IMR-90 (cell line): Measurements from ENCODE around the gene PAPSS2. TPM values are rescaled to one million over a fixed set of nuclear protein-coding genes. Genes with fewer than 3 reads are reported as not detected.

Source experiments
- ATAC-seq: fragments of 200-7000 bp; cut with Tn5 transposase; 2 replicates; pipeline ENCODE4 v1.9.1; 2020; ENCODE audit warnings: low read depth, mild to moderate bottlenecking, moderate library complexity
- BruUV-seq: library from RNA; stranded (reverse); fragments of 400-500 nt; replicated peaks from 2 replicates; lab custom pipeline; 2021; lab: Mats Ljungman, UMichigan
- CTCF ChIA-PET: fragments of 300-600 bp; formaldehyde crosslinking; extraction: SDS; loops from one replicate; lab custom pipeline; 2021; ENCODE audit warnings: antibody characterized with exemption; lab: Yijun Ruan, JAX
- POLR2A ChIA-PET: fragments of 300-600 bp; sonication (Branson Sonifier 250); formaldehyde crosslinking; loops from one replicate; lab custom pipeline; 2022; ENCODE audit warnings: antibody characterized with exemption; ENCODE audit not compliant: unreplicated experiment; lab: Charles Lee
- DNase-seq: peaks from one replicate; pipeline ENCODE4 v3.0.0; 2013
- H2AFZ ChIP-seq: replicated peaks from 2 replicates; pipeline ENCODE3; 2013; ENCODE audit warnings: low read length, mild to moderate bottlenecking; ENCODE audit not compliant: poor library complexity
- H2AK5ac ChIP-seq: 2 replicates; pipeline ENCODE4 v1.6.1; 2013; ENCODE audit warnings: low read depth, low read length, inconsistent platforms
- H2AK9ac ChIP-seq: replicated peaks from 2 replicates; pipeline ENCODE3; 2013; ENCODE audit warnings: mild to moderate bottlenecking, low read depth, low read length, moderate library complexity; ENCODE audit not compliant: poor library complexity
- H2BK120ac ChIP-seq: 2 replicates; pipeline ENCODE4 v1.6.1; 2013; ENCODE audit warnings: low read depth, low read length, inconsistent platforms
- H2BK15ac ChIP-seq: 3 replicates; pipeline ENCODE4 v1.6.1; 2013; ENCODE audit warnings: low read depth, low read length, inconsistent platforms
- H2BK20ac ChIP-seq: 2 replicates; pipeline ENCODE4 v1.6.1; 2013; ENCODE audit warnings: low read depth, mild to moderate bottlenecking, inconsistent platforms, low read length, moderate library complexity
- H2BK5ac ChIP-seq: 2 replicates; pipeline ENCODE4 v1.6.1; 2013; ENCODE audit warnings: mild to moderate bottlenecking, low read depth, low read length, inconsistent platforms; ENCODE audit not compliant: poor library complexity, severe bottlenecking
- H3K14ac ChIP-seq: replicated peaks from 2 replicates; pipeline ENCODE4 v1.6.1; 2013; ENCODE audit warnings: low read depth, low read length, inconsistent platforms
- H3K18ac ChIP-seq: 2 replicates; pipeline ENCODE4 v1.6.1; 2013; ENCODE audit warnings: low read depth, low read length, control low read depth
- H3K23ac ChIP-seq: 2 replicates; pipeline ENCODE4 v1.6.1; 2013; ENCODE audit warnings: low read depth, low read length, inconsistent platforms
- H3K27ac ChIP-seq: 2 replicates; pipeline ENCODE4 v1.5.1; 2013; ENCODE audit warnings: mild to moderate bottlenecking, control low read depth, low read length; ENCODE audit not compliant: insufficient read depth
- H3K27me3 ChIP-seq: 2 replicates; pipeline ENCODE4 v1.6.1; 2013; ENCODE audit warnings: low read length; ENCODE audit not compliant: control insufficient read depth, insufficient read depth
- H3K36me3 ChIP-seq: 2 replicates; pipeline ENCODE4 v1.6.1; 2013; ENCODE audit warnings: low read length, mixed read lengths; ENCODE audit not compliant: control insufficient read depth, insufficient read depth
- H3K4ac ChIP-seq: 2 replicates; pipeline ENCODE4 v1.6.1; 2013; ENCODE audit warnings: low read depth, low read length, inconsistent platforms
- H3K4me1 ChIP-seq: 2 replicates; pipeline ENCODE4 v1.6.1; 2013; ENCODE audit warnings: low read length, mixed read lengths; ENCODE audit not compliant: control insufficient read depth, insufficient read depth
- H3K4me2 ChIP-seq: 2 replicates; pipeline ENCODE4 v1.6.1; 2013; ENCODE audit warnings: low read depth, mild to moderate bottlenecking, control low read depth, low read length, moderate library complexity
- H3K4me3 ChIP-seq: 2 replicates; pipeline ENCODE4 v1.5.1; 2013; ENCODE audit warnings: low read depth, mild to moderate bottlenecking, control low read depth, low read length, moderate library complexity; ENCODE audit not compliant: insufficient read depth
- H3K56ac ChIP-seq: 2 replicates; pipeline ENCODE4 v1.6.1; 2013; ENCODE audit warnings: low read length, inconsistent platforms; ENCODE audit not compliant: insufficient read depth; ENCODE audit errors: extremely low read depth
- H3K79me1 ChIP-seq, 2 experiments: 2 replicates each; pipeline ENCODE4 v1.6.1; 2013; ENCODE audit warnings: low read length in 2 of 2, inconsistent platforms in 1 of 2, low read depth in 1 of 2
- H3K9ac ChIP-seq: 2 replicates; pipeline ENCODE4 v1.6.1; 2013; ENCODE audit warnings: low read depth, low read length, control low read depth
- H3K9me1 ChIP-seq: 2 replicates; pipeline ENCODE4 v1.6.1; 2013; ENCODE audit warnings: low read length, inconsistent platforms; ENCODE audit not compliant: insufficient read depth
- H3K9me3 ChIP-seq: 2 replicates; pipeline ENCODE4 v1.6.1; 2013; ENCODE audit warnings: low read length; ENCODE audit not compliant: control insufficient read depth, insufficient read depth
- H4K20me1 ChIP-seq: 2 replicates; pipeline ENCODE4 v1.6.1; 2013; ENCODE audit warnings: low read length, inconsistent platforms; ENCODE audit not compliant: insufficient read depth
- H4K5ac ChIP-seq: 2 replicates; pipeline ENCODE4 v1.6.1; 2013; ENCODE audit warnings: mild to moderate bottlenecking, low read depth, low read length, control low read depth
- H4K8ac ChIP-seq, 2 experiments: 2 replicates each; pipeline ENCODE4 v1.6.1; 2013; ENCODE audit warnings: low read depth in 2 of 2, low read length in 2 of 2, control low read depth in 1 of 2, inconsistent platforms in 1 of 2
- H4K91ac ChIP-seq: 2 replicates; pipeline ENCODE4 v1.6.1; 2013; ENCODE audit warnings: low read depth, low read length, inconsistent platforms; ENCODE audit not compliant: insufficient read depth
- BHLHE40 ChIP-seq: fragments of 150-350 bp; IDR thresholded peaks from 2 replicates; pipeline ENCODE4 v1.6.1; 2016; ENCODE audit warnings: mild to moderate bottlenecking, low read depth, low read length
- CEBPB ChIP-seq: IDR thresholded peaks from 2 replicates; pipeline ENCODE4 v1.6.1; 2012; ENCODE audit warnings: low read depth, low read length, improper control_type of control experiment
- CHD1 ChIP-seq: IDR thresholded peaks from 2 replicates; pipeline ENCODE4 v1.6.1; 2012; ENCODE audit warnings: low read depth, low read length, improper control_type of control experiment
- ELK1 ChIP-seq: fragments of 150-350 bp; IDR thresholded peaks from 2 replicates; pipeline ENCODE4 v1.6.1; 2016; ENCODE audit warnings: low read depth, mild to moderate bottlenecking, low read length, moderate library complexity, borderline replicate concordance
- FOS ChIP-seq: fragments of 150-350 bp; IDR thresholded peaks from 2 replicates; pipeline ENCODE4 v1.6.1; 2016; ENCODE audit warnings: low read depth, low read length
- MAFK ChIP-seq: IDR thresholded peaks from 2 replicates; pipeline ENCODE4 v1.6.1; 2012; ENCODE audit warnings: low read depth, low read length, improper control_type of control experiment
- MAZ ChIP-seq: IDR thresholded peaks from 2 replicates; pipeline ENCODE4 v1.6.1; 2012; ENCODE audit warnings: low read depth, mild to moderate bottlenecking, low read length, improper control_type of control experiment, moderate library complexity, borderline replicate concordance
- MXI1 ChIP-seq: IDR thresholded peaks from 2 replicates; pipeline ENCODE4 v1.6.1; 2012; ENCODE audit warnings: low read depth, mild to moderate bottlenecking, low read length, moderate library complexity, borderline replicate concordance
- NFE2L2 ChIP-seq: fragments of 150-350 bp; IDR thresholded peaks from 2 replicates; pipeline ENCODE4 v1.6.1; 2016; ENCODE audit warnings: low read depth, mild to moderate bottlenecking, low read length
- POLR2A ChIP-seq: IDR thresholded peaks from 2 replicates; pipeline ENCODE4 v1.6.1; 2012; ENCODE audit warnings: mild to moderate bottlenecking, low read depth, low read length
- RAD21 ChIP-seq: IDR thresholded peaks from 2 replicates; pipeline ENCODE4 v1.6.1; 2012; ENCODE audit warnings: low read length, improper control_type of control experiment
- RCOR1 ChIP-seq: IDR thresholded peaks from 2 replicates; pipeline ENCODE4 v1.6.1; 2012; ENCODE audit warnings: mild to moderate bottlenecking, low read length, improper control_type of control experiment; ENCODE audit not compliant: insufficient replicate concordance
- RFX5 ChIP-seq: IDR thresholded peaks from 2 replicates; pipeline ENCODE4 v1.8.0; 2012; ENCODE audit warnings: low read depth, mild to moderate bottlenecking, low read length, moderate library complexity
- SMC3 ChIP-seq: fragments of 150-350 bp; IDR thresholded peaks from 2 replicates; pipeline ENCODE4 v1.6.1; 2016; ENCODE audit warnings: low read depth, mild to moderate bottlenecking, antibody characterized with exemption, low read length, moderate library complexity
- USF2 ChIP-seq: fragments of 150-350 bp; IDR thresholded peaks from 2 replicates; pipeline ENCODE4 v1.6.1; 2017; ENCODE audit warnings: mild to moderate bottlenecking, antibody characterized with exemption, low read length, low read depth
- WGBS, 2 experiments: methylation state at CpG; one replicate each; pipeline versions ENCODE4 v1.1.5 to v1.1.7; 2013; ENCODE audit warnings: missing lambda C conversion rate in 2 of 2; ENCODE audit not compliant: insufficient read length in 1 of 2; ENCODE audit errors: extremely low coverage in 2 of 2; 5-methylcytosine and 5-hydroxymethylcytosine counted together
- dilution Hi-C: fragments of 300-500 bp; cut with HindIII; formaldehyde crosslinking; loops from one replicate; pipeline ENCODE4 v1.14.3; 2018; ENCODE audit warnings: low sequenced_read_pairs; ENCODE audit not compliant: unreplicated experiment
- in situ Hi-C: fragments of 300-500 bp; cut with MboI; formaldehyde crosslinking; loops from 3 replicates; pipeline ENCODE4 v1.14.3; 2019; ENCODE audit warnings: low sequenced_read_pairs, inconsistent platforms, mixed read lengths
- intact Hi-C: fragments of 100-400 bp; cut with micrococcal nuclease; formaldehyde crosslinking; loops from 2 replicates; pipeline ENCODE4 v1.10.0; 2022
- polyA plus RNA-seq, 3 experiments: library from polyadenylated mRNA; depleted of rRNA; stranded (reverse); fragments of >200 nt; gene quantifications; 2 replicates each; pipeline ENCODE4 v1.2.3, GENCODE V29; 2012; ENCODE audit warnings: low replicate concordance in 1 of 3
- total RNA-seq: library from RNA; depleted of rRNA; stranded (reverse); fragments of >200 nt; gene quantifications from 2 replicates; pipeline ENCODE4 v1.2.3, GENCODE V29; 2012
- TF ChIP-seq, protein P1 (sequence below): conservative IDR thresholded peaks from 2 replicates; pipeline ENCODE4 v1.5.1; 2012; ENCODE audit warnings: mild to moderate bottlenecking, low read depth, low read length, improper control_type of control experiment

PAPSS2 gene
- total and polyA plus RNA-seq, 2 of the 4 experiments (the other 2 are of a cell fraction): 55.0 to 63.3 TPM

- no peak for ATAC-seq
These were observed 17.9 kb downstream of the PAPSS2 start for GRCh38 chr10:87677595-87677994.

More at GRCh38 chr10:87677595-87677994, 17.9 kb downstream of the PAPSS2 start:
- peaks cover 8% of the 10 kb centered on the region for H3K4me1 ChIP-seq
- H3K9me3 ChIP-seq: no peaks in the 10 kb centered on the region
- intact Hi-C loops: no loop called here
- H4K20me1 ChIP-seq: peaks cover 10% of the 10 kb centered on the region; the same call in 1 of the 2 replicates
- dilution Hi-C loops: no loop called here
- H4K91ac ChIP-seq: no peak overlapping the region
- no peak overlapping the region for H3K18ac ChIP-seq
- no peak overlapping the region for H4K5ac ChIP-seq
- TF ChIP-seq POLR2A: no peak
- no peak for TF ChIP-seq CHD1
- TF ChIP-seq BHLHE40: no peak
- TF ChIP-seq ELK1: no peak
- no peak for TF ChIP-seq MAFK
- TF ChIP-seq RCOR1: no peak
- TF ChIP-seq, protein P1, sequence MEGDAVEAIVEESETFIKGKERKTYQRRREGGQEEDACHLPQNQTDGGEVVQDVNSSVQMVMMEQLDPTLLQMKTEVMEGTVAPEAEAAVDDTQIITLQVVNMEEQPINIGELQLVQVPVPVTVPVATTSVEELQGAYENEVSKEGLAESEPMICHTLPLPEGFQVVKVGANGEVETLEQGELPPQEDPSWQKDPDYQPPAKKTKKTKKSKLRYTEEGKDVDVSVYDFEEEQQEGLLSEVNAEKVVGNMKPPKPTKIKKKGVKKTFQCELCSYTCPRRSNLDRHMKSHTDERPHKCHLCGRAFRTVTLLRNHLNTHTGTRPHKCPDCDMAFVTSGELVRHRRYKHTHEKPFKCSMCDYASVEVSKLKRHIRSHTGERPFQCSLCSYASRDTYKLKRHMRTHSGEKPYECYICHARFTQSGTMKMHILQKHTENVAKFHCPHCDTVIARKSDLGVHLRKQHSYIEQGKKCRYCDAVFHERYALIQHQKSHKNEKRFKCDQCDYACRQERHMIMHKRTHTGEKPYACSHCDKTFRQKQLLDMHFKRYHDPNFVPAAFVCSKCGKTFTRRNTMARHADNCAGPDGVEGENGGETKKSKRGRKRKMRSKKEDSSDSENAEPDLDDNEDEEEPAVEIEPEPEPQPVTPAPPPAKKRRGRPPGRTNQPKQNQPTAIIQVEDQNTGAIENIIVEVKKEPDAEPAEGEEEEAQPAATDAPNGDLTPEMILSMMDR: no peak
- no peak for TF ChIP-seq RFX5
- TF ChIP-seq FOS: no peak
- TF ChIP-seq NFE2L2: no peak
- no peak for TF ChIP-seq SMC3
- TF ChIP-seq CEBPB: no peak
- no peak for TF ChIP-seq MXI1
- no peak for TF ChIP-seq MAZ
- TF ChIP-seq USF2: no peak
- TF ChIP-seq RAD21: no peak
- H3K4ac ChIP-seq: no peak overlapping the region
- in situ Hi-C loops: no loop called here
- H4K8ac ChIP-seq: peak overlapping the region in 1 of 2 experiments; percentile 43; a peak in 1 of 4 replicates
- POLR2A ChIA-PET: no interaction called here
- DNase-seq: no peak
- no peak overlapping the region for H3K56ac ChIP-seq
- 0 out of 2 replicates have a peak overlapping the region, but pooled peaks have one; percentile 71 for H3K23ac ChIP-seq
- no peaks in the 10 kb centered on the region for H3K27me3 ChIP-seq
- no peak overlapping the region for H2AFZ ChIP-seq
- no peak overlapping the region for H2BK120ac ChIP-seq
- H3K4me3 ChIP-seq: no peak overlapping the region
- no peak overlapping the region for H2AK5ac ChIP-seq
- H3K27ac ChIP-seq: no peak overlapping the region
- peaks cover 2% of the 10 kb centered on the region; the same call in 1 of the 2 replicates for H3K9me1 ChIP-seq
- WGBS, 2 experiments: no CpG with 5 or more reads among the region's 1 CpG
- H2AK9ac ChIP-seq: no peak overlapping the region
- H3K79me1 ChIP-seq: peaks cover 9 to 50% of the 10 kb centered on the region in 2 experiments; a peak in 2 of 4 replicates
- H3K4me2 ChIP-seq: no peak overlapping the region
- no peak overlapping the region for H3K9ac ChIP-seq
- H3K36me3 ChIP-seq: no peaks in the 10 kb centered on the region
- H2BK15ac ChIP-seq: no peak overlapping the region
- 0 out of 2 replicates have a peak overlapping the region, but pooled peaks have one; percentile 45 for H3K14ac ChIP-seq
- BruUV-seq: no TSS peak
- no peak overlapping the region for H2BK20ac ChIP-seq
- CTCF ChIA-PET: no interaction called here
- H2BK5ac ChIP-seq: no peak overlapping the region
